Measurements from ENCODE around the gene DUSP11. TPM values are rescaled to one million over a fixed set of nuclear protein-coding genes. Genes with fewer than 3 reads are reported as not detected.
"Not testable (repeated sequence)": the region's sequence is repeated elsewhere in the genome, so short reads cannot be mapped to it uniquely, and the experiment has no call there.

Gene DUSP11
- total RNA-seq, 1 donor from 2014 or later, result 36.3 TPM

- peaks cover 8% of the 10 kb centered on the region for H3K4me1 ChIP-seq
- H3K27me3 ChIP-seq, result no peaks in the 10 kb centered on the region
- TF ChIP-seq, protein P1, sequence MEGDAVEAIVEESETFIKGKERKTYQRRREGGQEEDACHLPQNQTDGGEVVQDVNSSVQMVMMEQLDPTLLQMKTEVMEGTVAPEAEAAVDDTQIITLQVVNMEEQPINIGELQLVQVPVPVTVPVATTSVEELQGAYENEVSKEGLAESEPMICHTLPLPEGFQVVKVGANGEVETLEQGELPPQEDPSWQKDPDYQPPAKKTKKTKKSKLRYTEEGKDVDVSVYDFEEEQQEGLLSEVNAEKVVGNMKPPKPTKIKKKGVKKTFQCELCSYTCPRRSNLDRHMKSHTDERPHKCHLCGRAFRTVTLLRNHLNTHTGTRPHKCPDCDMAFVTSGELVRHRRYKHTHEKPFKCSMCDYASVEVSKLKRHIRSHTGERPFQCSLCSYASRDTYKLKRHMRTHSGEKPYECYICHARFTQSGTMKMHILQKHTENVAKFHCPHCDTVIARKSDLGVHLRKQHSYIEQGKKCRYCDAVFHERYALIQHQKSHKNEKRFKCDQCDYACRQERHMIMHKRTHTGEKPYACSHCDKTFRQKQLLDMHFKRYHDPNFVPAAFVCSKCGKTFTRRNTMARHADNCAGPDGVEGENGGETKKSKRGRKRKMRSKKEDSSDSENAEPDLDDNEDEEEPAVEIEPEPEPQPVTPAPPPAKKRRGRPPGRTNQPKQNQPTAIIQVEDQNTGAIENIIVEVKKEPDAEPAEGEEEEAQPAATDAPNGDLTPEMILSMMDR (IDR thresholded peaks at IDR 0.05), result no peak
- no peak for TF ChIP-seq POLR2AphosphoS5 (IDR thresholded peaks at IDR 0.05; ENCODE audit: insufficient read depth in 1 of 2, low read depth in 1 of 2)
- no peak for TF ChIP-seq POLR2A (IDR thresholded peaks at IDR 0.05)
- no peaks in the 10 kb centered on the region for H3K9me3 ChIP-seq
- H3K4me3 ChIP-seq, result no peak overlapping the region
- H3K36me3 ChIP-seq, result peaks cover 0 to 79% of the 10 kb centered on the region in 2 donors
- no peak overlapping the region for H3K27ac ChIP-seq
- DNase-seq (ENCODE audit: extremely low spot score in 2 of 2), result no peak
- intact Hi-C loops (cut with DNase I), result no loop called here
Measured at GRCh38 chr2:73764945-73765344, 15.0 kb downstream of the DUSP11 start.

- no peaks in the 10 kb centered on the region for H3K27me3 ChIP-seq
- intact Hi-C loops (cut with DNase I), result no loop called here
- H3K27ac ChIP-seq, result no peak overlapping the region
- H3K4me1 ChIP-seq, result peaks cover 16% of the 10 kb centered on the region
- TF ChIP-seq POLR2AphosphoS5 (IDR thresholded peaks at IDR 0.05; ENCODE audit: insufficient read depth in 1 of 2, low read depth in 1 of 2) (no peak), POLR2A (IDR thresholded peaks at IDR 0.05) (no peak)
- TF ChIP-seq, protein P1 (IDR thresholded peaks at IDR 0.05), result no peak
- no peak for DNase-seq (ENCODE audit: extremely low spot score in 2 of 2)
- peaks cover 0 to 62% of the 10 kb centered on the region in 2 donors for H3K36me3 ChIP-seq
- H3K4me3 ChIP-seq, result no peak overlapping the region
- no peaks in the 10 kb centered on the region for H3K9me3 ChIP-seq
Measured at GRCh38 chr2:73762571-73762970, 17.3 kb downstream of the DUSP11 start.

GRCh38 chr2:73759904-73760303, 20.0 kb downstream of the DUSP11 start:
- TF ChIP-seq POLR2AphosphoS5 (IDR thresholded peaks at IDR 0.05; ENCODE audit: insufficient read depth in 1 of 2, low read depth in 1 of 2) (no peak), POLR2A (IDR thresholded peaks at IDR 0.05) (no peak)
- TF ChIP-seq, protein P1 (IDR thresholded peaks at IDR 0.05), result no peak
- intact Hi-C loops (cut with DNase I), result no loop called here
- H3K27me3 ChIP-seq, result no peaks in the 10 kb centered on the region
- peaks cover 0 to 53% of the 10 kb centered on the region in 2 donors for H3K36me3 ChIP-seq
- no peak for DNase-seq (ENCODE audit: extremely low spot score in 2 of 2)
- no peak overlapping the region for H3K27ac ChIP-seq
- no peak overlapping the region for H3K4me3 ChIP-seq
- no peaks in the 10 kb centered on the region for H3K9me3 ChIP-seq
- peaks cover 16% of the 10 kb centered on the region for H3K4me1 ChIP-seq

GRCh38 chr2:73759285-73759764, 20.6 kb downstream of the DUSP11 start:
- peaks cover 0 to 47% of the 10 kb centered on the region in 2 donors for H3K36me3 ChIP-seq
- no peak overlapping the region for H3K27ac ChIP-seq
- TF ChIP-seq POLR2AphosphoS5 (IDR thresholded peaks at IDR 0.05; ENCODE audit: insufficient read depth in 1 of 2, low read depth in 1 of 2), result no peak
- TF ChIP-seq, protein P1 (IDR thresholded peaks at IDR 0.05), result no peak
- H3K27me3 ChIP-seq, result no peaks in the 10 kb centered on the region
- intact Hi-C loops (cut with DNase I), result no loop called here
- H3K9me3 ChIP-seq, result no peaks in the 10 kb centered on the region
- H3K4me3 ChIP-seq, result no peak overlapping the region
- peaks cover 16% of the 10 kb centered on the region for H3K4me1 ChIP-seq
- DNase-seq (ENCODE audit: extremely low spot score in 2 of 2), result no peak

GRCh38 chr2:73754332-73754731, 25.6 kb downstream of the DUSP11 start:
- DNase-seq (ENCODE audit: extremely low spot score in 2 of 2); H3K4me1 ChIP-seq; H3K4me3 ChIP-seq; H3K9me3 ChIP-seq; H3K27me3 ChIP-seq; H3K27ac ChIP-seq: not testable (repeated sequence)
- intact Hi-C loops (cut with DNase I), result loop anchor here (1.0 kb wide), 1 partner anchor 43 kb away; no protein-coding TSS in a partner anchor
- peaks cover 0 to 14% of the 10 kb centered on the region in 2 donors for H3K36me3 ChIP-seq
